Peyer's patch (tissue), 4 donors: ENCODE results near the gene TEDC1.

Experiments
- CTCF ChIP-seq, 6 experiments: fragments of 450-650 bp in 4 of 6; fragments of 200-600 bp in 2 of 6; sonication (generic) in 1 of 6; IDR thresholded peaks; one replicate each; pipeline ENCODE4 v1.5.1; 2017 to 2019; ENCODE audit warnings: antibody characterized with exemption in 6 of 6, mild to moderate bottlenecking in 3 of 6, moderate library complexity in 1 of 6
- POLR2A ChIP-seq, 2 donors: fragments of 450-650 bp; IDR thresholded peaks; one replicate each; pipeline ENCODE4 v1.5.1; 2017; ENCODE audit warnings: antibody characterized with exemption in 2 of 2, mild to moderate bottlenecking in 2 of 2, moderate library complexity in 2 of 2

DNA sequence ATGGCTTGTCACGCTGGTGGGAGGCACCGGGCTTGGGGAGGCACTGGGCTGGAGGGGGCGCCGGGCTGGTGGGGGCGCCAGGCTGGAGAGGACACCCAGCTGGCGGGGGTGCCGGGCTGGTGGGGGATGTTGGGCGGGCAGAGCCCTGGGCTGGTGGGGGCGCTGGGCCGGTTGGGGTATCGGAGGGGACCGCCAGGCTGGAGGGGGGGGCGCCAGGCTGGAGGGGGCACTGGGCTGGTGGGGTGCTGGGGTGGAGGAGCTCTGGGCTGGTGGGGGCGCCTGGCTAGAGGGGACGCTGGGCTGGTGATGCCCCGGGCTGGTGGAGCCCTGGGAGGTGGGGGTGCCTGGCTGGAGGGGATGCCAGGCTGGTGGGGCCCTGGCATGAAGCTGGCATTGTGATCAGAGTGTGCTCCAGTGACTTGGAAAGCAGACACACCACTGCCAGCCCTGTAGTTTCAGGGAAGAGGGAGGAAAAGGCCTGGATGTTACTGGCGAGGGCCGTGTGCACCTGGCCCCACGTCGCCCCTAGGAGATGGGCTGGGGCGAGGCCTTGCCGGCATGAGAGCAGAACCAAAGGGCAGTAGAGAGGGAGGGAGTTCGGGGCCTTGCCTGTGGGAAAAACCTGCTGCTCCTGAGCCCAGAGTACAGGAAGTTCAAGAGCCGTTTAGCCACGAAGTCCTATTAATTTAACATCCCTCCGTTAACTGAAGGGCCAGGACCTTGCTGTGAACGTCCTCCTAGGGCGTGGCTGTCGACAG is 13.1 kb downstream of the TEDC1 start:
- TF ChIP-seq CTCF (IDR thresholded peaks at IDR 0.05) (no peak), POLR2A (IDR thresholded peaks at IDR 0.05) (no peak)
